ENCODE measurements around the gene BBS2. TPM values are rescaled to one million over a fixed set of nuclear protein-coding genes. Genes with fewer than 3 reads are reported as not detected.
"Not testable (repeated sequence)": the region's sequence is repeated elsewhere in the genome, so short reads cannot be mapped to it uniquely, and the experiment has no call there.

The BBS2 gene
- polyA plus RNA-seq, 3 donors = 12.8 to 38.9 (median 21.3) TPM

DNA sequence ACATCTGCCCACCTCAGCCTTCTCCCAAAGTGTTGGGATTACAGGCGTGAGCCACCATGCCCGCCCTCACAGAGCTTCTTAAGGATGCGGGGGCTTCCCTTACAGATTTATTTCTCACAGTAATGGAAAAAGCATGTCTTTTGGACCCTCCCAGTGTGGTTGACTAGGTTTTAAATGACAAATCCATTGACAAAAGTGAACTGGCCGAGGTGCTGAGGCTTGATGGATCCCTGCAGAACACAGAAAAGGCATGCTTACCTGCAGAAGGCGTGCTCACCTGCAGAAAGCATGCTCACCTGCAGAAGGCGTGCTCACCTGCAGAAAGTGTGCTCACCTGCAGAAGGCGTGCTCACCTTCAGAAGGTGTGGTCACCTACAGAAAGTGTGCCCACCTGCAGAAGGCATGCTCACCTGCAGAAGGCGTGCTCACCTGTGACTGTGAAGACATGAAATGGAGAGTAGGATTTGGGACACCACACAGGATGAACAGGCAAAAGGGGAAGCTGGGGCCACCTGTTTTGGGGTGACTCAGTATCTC lies 15.1 kb upstream of the BBS2 start:
- 83 to 86% (median 86%) methylated on average over 8 of the region's 8 CpGs for WGBS, 3 donors
- H3K27ac ChIP-seq (ENCODE audit: low read depth, low read length) = no peak overlapping the region

DNA sequence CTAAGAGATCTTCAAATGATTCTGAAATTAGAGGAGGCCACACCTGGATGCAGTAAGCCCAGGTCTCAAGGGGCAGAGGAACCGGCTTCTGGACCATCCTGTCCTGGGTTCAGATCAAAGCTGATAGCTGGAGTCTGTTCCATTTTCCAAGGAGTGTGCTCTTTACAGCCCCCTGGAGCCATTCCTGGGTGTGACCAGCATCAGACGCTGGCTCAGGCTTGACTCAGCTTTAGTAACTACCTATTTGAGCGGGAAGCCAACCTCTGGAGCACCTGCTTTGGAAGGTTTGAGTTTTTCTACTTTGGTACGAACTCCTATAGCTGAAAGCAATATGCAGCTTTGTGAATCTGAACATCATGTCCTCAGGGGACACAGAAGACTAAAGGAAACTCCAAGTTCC lies 12.9 kb upstream of the BBS2 start:
- WGBS, 3 donors = 65 to 77% (median 77%) methylated on average over 4 of the region's 4 CpGs
- no peak overlapping the region for H3K27ac ChIP-seq (ENCODE audit: low read depth, low read length)

DNA sequence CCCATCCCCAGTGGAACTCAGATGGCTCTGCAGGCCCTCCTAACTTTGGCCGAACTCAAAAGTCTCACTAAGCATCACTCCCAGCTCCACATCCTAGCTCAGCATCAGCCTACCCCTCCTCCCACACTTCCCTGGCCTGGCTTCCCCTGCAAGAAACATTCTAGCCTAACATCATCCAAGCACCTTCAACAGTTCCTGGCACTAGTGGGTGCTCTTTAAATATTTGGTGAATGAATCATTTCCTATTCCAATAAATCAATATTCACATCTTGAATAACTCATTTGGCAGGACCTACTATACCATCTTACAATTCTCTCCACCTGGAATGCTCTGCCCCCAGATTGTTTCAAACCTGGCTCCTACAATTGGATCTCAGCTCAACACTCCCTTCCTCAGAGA lies 11.0 kb upstream of the BBS2 start:
- 67 to 80% (median 69%) methylated on average over 1 of the region's 1 CpG for WGBS, 3 donors
- H3K27ac ChIP-seq (ENCODE audit: low read depth, low read length) = no peak overlapping the region

DNA sequence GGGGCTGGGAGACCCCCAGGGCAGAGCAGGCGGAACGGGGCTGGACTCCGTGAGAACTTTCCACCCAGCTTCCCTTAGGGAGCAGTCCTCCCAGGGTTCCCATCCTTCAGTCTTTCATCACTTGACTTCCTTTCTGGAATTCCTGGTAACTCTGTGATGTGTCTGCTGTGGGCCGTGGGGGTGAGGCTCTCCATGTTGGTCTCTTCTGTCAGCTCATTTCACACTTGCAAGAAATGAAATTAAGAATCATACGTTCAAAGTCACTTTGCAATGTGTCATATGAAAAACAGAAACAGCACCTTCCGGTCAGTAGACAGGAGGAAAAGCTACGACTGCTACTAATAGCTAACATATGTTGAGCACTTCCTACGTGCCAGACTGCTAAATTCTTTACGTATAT lies 5.4 kb upstream of the BBS2 start:
- WGBS, 3 donors = 63 to 77% (median 75%) methylated on average over 9 of the region's 9 CpGs
- no peak overlapping the region for H3K27ac ChIP-seq (ENCODE audit: low read depth, low read length)

DNA sequence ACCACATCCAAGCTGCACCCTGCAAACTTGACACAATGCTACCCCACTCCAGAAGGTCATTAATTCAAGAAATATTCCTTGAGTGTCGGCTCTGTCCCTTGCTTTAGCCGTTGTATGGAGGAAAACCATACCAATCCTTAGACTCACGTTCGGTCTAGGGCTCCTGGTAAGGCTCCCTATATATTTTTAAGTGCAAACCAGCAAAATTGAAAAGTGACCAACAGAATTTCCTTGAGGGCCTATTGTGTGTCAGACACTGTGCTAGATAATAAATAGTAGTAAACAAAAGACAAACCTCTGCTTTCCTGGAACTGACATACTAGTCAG lies 390 bp upstream of the BBS2 start:
- no peak overlapping the region for H3K27ac ChIP-seq (ENCODE audit: low read depth, low read length)
- 20 to 28% (median 22%) methylated on average over 4 of the region's 4 CpGs for WGBS, 3 donors

DNA sequence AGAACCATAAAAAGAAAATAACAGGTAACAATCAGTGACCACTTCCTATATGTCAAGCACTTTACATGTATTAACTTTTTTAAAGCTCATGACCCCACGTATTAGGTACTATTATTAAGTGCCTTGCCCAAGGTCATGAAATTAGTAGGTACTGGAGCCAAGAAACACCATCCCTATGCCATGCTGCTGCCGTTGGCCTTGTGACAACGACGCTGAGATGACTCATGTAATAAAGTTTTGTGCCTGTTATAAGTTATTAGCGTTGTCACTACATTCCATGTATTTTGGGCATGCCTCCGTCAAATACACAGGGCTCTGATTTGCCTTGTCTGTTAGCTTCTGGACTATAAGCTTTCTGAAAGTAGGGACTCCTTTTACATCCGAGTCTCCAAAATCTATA lies 1.4 kb downstream of the BBS2 start:
- 68 to 92% (median 91%) methylated on average over 7 of the region's 7 CpGs for WGBS, 3 donors
- H3K27ac ChIP-seq (ENCODE audit: low read depth, low read length) = no peak overlapping the region

DNA sequence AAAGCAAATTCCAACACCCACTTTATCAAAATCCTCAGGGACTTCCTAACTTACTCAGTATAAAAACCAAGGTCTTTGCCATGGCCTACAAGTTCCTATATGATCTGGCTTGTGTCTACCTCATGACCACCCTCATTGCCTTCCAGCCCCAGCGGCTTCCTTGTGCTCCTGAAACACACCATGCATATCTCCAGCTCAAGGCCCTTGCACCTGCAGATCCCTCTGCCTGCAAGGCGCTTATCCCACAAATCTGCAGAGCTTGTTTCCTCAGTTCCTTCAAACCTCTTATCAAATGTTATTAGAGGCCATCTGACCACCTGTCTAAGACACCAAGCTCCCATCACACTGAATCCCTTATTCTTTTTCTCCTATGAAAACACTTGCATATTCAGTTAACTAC lies 2.6 kb downstream of the BBS2 start:
- 85 to 96% (median 91%) methylated on average over 2 of the region's 2 CpGs for WGBS, 3 donors
- no peak overlapping the region for H3K27ac ChIP-seq (ENCODE audit: low read depth, low read length)

DNA sequence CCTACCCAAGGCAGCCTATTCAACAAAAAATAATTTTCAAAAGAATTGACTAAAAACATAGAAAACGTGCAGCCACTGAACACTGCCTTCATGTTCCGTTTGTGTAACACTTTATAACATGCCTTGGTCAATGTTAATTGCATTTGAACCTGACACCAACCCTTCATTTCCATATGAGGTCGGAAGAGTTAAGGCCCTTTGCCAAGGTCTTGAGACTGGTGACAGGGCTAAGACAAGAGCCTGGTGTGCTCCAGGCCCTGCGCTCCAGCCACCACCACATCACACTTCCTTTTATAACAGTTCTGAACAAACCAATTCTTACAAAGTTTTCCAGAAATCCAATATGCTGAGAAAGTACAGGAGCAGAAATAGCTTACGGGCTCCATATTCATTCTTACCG lies 4.2 kb downstream of the BBS2 start:
- no peak overlapping the region for H3K27ac ChIP-seq (ENCODE audit: low read depth, low read length)
- 78 to 83% (median 81%) methylated on average over 6 of the region's 6 CpGs for WGBS, 3 donors

DNA sequence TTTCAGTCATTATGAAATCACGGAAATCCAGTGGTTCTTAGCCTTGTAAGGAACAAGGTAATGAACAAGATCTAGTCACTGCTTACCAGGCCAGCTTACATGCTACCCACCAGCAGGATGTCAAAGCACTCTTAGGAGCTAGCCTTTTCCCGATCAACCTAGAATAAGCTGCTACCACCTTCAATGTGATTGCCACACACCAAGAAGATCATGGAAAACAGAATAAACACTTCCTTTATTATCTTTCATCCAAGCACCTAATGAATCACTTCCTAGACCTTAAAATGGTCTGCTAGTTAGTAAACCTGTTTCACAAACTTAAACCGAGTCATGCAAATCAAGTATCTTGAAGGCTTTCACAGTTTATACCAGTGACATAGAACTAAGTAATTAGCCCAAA lies 5.0 kb downstream of the BBS2 start:
- 71 to 85% (median 85%) methylated on average over 3 of the region's 3 CpGs for WGBS, 3 donors

DNA sequence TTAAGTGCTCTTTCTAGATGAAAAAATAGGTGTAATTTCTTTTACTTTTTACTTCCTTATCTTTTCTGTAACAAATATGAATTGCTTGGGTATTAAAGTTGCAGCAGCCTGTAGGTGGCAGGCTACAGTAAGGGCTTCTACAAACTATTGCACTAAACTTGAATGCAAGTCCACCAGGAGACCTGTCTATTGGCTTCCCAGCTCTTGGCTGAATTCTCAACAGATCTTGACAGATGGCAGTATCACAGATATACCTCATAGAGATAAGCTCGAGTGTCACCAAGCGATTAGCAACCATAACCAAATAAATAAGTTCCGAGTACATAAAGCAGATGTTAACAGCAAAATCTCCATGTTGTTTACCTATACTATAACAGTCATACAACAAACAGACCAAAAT lies 5.9 kb downstream of the BBS2 start:
- 25 to 77% (median 75%) methylated on average over 3 of the region's 3 CpGs for WGBS, 3 donors
- H3K27ac ChIP-seq (ENCODE audit: low read depth, low read length) = no peak overlapping the region

More for the DNA sequence above, 5.0 kb downstream of the BBS2 start:
- H3K27ac ChIP-seq (ENCODE audit: low read depth, low read length) = no peak overlapping the region

DNA sequence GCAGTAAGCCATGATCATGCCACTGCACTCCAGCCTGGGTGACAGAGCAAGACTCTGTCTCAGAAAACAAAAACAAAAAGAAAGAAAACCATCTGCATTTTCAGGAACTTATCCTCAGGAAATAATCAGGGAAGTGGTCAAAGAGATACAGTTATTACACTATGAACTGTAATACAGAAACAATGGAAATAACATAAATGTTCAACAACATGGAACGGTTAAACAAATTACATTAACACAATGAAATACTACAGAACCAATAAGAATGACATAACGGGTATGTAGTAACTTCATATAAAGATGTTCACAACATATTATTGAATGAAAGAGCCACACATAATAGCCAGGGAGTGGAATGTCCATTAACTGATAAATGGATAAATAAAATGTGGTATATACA lies 6.7 kb downstream of the BBS2 start:
- H3K27ac ChIP-seq (ENCODE audit: low read depth, low read length) = no peak overlapping the region
- WGBS, 3 donors = 54 to 93% (median 62%) methylated on average over 2 of the region's 2 CpGs

DNA sequence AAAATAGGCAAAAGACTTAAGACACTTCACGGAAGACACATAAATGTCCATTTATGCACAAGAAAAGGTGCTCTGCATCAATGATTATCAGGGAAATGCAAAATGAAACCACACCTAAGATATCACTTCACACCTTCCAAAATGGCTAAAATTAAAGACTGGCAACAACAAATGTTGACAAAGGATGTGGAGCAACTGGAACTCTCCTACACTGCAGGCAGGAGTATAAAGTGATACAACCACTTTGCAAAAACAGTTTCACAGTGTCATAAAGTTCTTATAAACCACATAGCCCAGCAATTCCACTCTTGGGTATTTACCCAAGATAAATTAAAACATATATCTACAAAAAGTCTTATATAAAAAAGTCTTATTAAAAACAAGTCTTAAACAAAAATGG lies 7.8 kb downstream of the BBS2 start:
- no peak overlapping the region for H3K27ac ChIP-seq (ENCODE audit: low read depth, low read length)
- 97 to 100% (median 97%) methylated on average over 1 of the region's 1 CpG for WGBS, 3 donors

DNA sequence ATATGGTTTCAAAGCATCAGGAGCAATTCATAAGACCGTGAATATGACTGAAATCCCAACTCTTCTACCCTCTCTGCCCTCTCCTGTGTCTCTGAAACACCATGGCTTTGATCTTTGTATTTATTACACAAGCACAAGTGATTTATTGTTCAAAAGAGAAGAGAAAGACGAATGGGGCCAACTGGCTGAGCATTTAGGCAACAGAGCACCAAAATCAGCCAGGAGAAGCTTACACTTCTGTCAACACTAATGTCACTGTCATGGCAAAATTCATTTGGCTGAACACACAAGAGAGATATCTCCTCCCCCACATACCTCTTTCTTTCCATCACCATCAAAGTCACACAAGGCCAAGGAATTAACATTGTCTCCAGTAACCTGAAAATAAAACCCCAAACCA lies 9.3 kb downstream of the BBS2 start:
- no peak overlapping the region for H3K27ac ChIP-seq (ENCODE audit: low read depth, low read length)
- 71 to 83% (median 78%) methylated on average over 2 of the region's 2 CpGs for WGBS, 3 donors

DNA sequence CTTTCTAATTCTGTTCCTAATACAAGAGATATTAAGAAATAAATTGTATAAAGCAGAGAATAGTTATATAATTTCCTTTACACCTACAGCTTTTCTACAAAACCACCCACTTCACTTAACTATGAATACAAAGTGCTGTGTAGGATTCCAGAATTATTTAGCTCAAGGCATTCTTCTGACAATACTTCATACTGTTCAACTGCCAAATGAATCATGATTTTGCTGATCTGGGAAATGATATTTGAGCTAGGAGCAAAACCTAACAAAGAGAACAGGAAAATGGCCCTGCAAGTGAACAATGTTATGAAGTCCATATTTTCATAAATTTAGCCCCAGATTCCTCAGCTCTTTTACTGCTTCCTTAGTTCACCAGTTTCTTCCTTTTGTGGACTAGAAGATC lies 12.9 kb downstream of the BBS2 start:
- H3K27ac ChIP-seq (ENCODE audit: low read depth, low read length) = no peak overlapping the region

DNA sequence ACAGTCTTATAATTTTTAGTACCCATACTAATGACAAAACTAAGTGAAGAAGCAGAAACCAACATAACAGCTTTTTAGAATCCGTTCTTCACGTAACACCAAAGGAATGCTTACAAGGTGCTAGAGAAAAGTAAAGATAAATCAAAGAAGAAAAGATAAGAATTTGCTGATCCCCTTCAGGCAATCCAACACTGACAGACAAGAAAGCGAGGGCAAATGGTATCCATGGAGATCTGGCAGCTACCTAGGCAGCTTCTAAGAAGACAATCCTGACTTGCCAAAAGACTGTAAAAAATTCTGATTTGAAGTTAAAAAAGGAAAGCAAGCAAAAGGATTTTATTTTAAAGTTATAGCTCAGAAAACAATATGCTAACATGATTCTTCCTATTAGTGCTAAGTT lies 14.6 kb downstream of the BBS2 start:
- 84 to 95% (median 91%) methylated on average over 3 of the region's 3 CpGs for WGBS, 3 donors
- no peak overlapping the region for H3K27ac ChIP-seq (ENCODE audit: low read depth, low read length)

DNA sequence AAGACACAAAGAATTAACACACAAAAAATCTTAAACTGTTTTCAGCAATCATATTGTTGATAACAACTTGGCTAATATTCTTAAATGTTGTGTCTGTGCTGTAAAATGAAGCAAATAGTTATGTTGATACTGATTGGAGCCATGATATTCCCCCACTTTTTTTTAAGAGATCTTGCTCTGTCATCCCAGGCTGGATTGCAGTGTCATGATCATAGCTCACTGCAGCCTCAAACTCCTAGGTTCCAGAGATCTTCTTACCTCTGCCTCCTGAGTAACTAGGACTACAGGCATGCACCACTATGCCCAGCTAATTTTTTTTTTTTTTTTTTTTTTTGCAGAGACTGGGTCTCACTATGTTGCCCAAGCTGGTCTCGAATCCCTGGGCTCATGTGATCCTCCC lies 26.0 kb downstream of the BBS2 start:
- H3K27ac ChIP-seq (ENCODE audit: low read depth, low read length) = no peak overlapping the region
- 100% methylated on average over 1 of the region's 1 CpG for WGBS, 3 donors

DNA sequence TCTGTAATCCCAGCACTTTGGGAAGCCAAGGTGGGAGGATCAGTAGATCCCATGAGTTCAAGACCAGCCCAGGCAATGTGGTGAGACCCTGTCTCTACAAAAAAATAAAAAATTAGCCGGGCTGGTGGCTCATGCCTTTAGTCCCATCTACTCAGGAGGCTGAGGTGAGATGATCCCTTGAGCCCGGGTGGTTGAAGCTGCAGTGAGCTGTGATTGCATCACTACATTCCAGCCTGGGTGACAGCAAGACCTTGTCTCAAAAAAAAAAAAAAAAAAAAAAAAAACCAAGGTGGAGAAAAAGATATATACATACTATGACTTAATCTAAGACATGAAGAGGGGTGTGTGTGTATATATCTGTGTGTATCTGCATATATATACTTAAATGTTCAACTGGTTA lies 26.7 kb downstream of the BBS2 start:
- 85 to 90% (median 85%) methylated on average over 2 of the region's 2 CpGs for WGBS, 3 donors
- H3K27ac ChIP-seq (ENCODE audit: low read depth, low read length) = no peak overlapping the region

DNA sequence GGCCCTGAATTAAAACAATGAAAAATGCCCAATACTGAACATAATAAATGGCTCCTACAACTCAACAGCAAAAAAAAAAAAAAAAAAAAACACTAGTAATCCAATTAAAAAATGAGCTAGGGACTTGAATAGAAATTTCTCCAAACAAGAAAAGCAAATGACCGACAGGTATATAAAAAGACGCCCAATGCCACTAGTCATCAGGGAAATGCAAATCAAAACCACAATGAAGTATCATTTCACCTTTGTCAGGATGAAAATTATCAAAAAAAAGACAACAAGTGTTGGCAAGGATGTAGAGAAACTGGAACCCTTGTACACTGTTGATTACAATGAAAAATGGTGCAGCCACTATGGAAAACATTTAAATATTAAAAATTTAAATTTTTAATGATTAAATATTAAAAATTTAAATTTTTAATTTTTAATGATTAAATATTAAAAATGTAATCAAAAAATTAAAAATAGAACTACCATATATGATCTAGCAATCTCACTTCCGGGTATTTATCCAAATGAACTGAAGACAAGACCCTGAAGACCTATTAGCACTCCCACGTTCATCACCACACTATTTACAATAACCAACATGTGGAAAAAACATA lies 28.1 kb downstream of the BBS2 start:
- 94 to 96% (median 95%) methylated on average over 4 of the region's 4 CpGs for WGBS, 3 donors
- no peak overlapping the region for H3K27ac ChIP-seq (ENCODE audit: low read depth, low read length)

DNA sequence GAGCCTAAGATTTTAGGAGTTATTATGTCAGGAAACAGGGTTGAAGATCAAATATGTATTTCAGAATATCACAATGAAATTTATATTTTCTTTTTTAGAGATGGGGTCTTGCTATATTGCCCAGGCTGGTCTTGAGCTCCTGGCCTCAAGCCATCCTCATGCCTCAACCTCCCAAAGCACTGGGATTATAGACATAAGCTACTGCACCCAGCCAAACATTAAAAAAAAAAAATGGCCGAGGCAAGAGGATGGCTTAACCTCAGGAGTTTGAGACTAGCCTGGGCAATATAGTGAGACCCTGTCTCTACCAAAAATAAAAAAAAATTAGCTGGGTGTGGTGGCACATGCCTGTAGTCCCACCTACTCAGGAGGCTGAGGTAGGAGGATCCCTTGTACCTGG lies 31.0 kb downstream of the BBS2 start:
- H3K27ac ChIP-seq (ENCODE audit: low read depth, low read length) = not testable (repeated sequence)
- 95 to 98% (median 97%) methylated on average over 1 of the region's 1 CpG for whole genome bisulfite sequencing, 3 donors

DNA sequence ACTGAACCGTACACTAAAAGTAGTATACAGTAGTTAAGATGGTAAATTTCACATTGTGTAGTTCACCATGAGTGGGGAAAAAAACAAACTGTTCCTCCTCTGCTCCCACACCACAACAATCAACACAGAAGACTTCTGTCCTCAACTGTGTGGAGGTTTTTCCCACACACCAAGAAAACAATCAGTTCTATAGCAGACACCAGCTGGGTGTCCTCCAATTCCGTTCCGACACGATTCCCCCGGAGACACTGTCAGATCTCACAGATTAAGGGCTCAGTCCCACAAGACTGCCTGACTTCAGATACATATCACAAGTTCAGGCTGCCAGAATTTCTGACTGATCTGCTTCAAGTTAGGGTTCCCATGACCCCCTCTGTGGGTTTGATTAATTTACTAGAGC lies 31.8 kb downstream of the BBS2 start:
- H3K27ac ChIP-seq (ENCODE audit: low read depth, low read length) = no peak overlapping the region
- 72 to 78% (median 77%) methylated on average over 5 of the region's 5 CpGs for WGBS, 3 donors

DNA sequence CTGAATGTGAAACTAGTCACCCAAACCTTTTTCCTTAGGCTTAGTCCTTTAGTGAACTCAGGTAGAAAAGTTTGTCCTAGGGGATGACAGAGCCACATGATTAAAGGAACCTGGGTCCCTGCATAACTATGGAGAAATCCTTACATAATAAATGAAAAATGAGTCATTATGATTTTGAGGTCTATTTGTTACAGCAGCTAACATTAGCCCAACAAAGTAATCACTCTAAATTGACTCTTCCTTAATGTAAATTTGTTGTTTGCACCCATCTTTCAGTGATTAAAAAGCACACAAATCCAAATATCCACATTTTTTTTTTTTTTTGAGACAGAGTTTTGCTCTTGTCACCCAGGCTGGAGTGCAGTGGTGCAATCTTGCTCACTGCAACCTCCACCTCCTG lies 36.4 kb downstream of the BBS2 start:
- no peak overlapping the region for H3K27ac ChIP-seq (ENCODE audit: low read depth, low read length)

All from adipose tissue (tissue), 3 donors.